Occipital lobe (tissue), 2 donors: ENCODE results near the gene RASGEF1C. TPM values are rescaled to one million over a fixed set of nuclear protein-coding genes. Genes with fewer than 3 reads are reported as not detected.

Source experiments
- DNase-seq: peaks from one replicate; lab custom pipeline; 2025; lab: John Stamatoyannopoulos, UW
- total RNA-seq: library from RNA; depleted of rRNA; stranded (reverse); fragments of >200 nt; gene quantifications from one replicate; pipeline ENCODE4 v1.2.3, GENCODE V29; 2014

The RASGEF1C gene
- total RNA-seq, 1 donor from 2014 or later = 12.8 TPM

- no peak for DNase-seq
These were observed 88.5 kb downstream of the RASGEF1C start for GRCh38 chr5:180120237-180121101.

- no peak for DNase-seq
These were observed 89.1 kb downstream of the RASGEF1C start for GRCh38 chr5:180119903-180120236.

GRCh38 chr5:180119031-180119902, 89.7 kb downstream of the RASGEF1C start:
- no peak for DNase-seq

GRCh38 chr5:180118391-180118791, 90.6 kb downstream of the RASGEF1C start:
- no peak for DNase-seq

GRCh38 chr5:180117000-180117725, 91.8 kb downstream of the RASGEF1C start:
- no peak for DNase-seq

- DNase-seq = no peak
These were observed 92.7 kb downstream of the RASGEF1C start for GRCh38 chr5:180116077-180116999.

GRCh38 chr5:180115326-180116076, 93.5 kb downstream of the RASGEF1C start:
- DNase-seq = no peak

- no peak for DNase-seq
These were observed 94.6 kb downstream of the RASGEF1C start for GRCh38 chr5:180114304-180115003.

- DNase-seq = no peak
These were observed 95.2 kb downstream of the RASGEF1C start for GRCh38 chr5:180113660-180114303.

GRCh38 chr5:180112181-180112861, 96.7 kb downstream of the RASGEF1C start:
- DNase-seq = no peak

- DNase-seq = no peak
These were observed 97.6 kb downstream of the RASGEF1C start for GRCh38 chr5:180111273-180112002.

GRCh38 chr5:180109920-180110319, 99.1 kb downstream of the RASGEF1C start:
- DNase-seq = no peak

GRCh38 chr5:180107005-180107404, 102.0 kb downstream of the RASGEF1C start:
- DNase-seq = no peak

GRCh38 chr5:180105827-180106312, 103.1 kb downstream of the RASGEF1C start:
- DNase-seq = no peak

- DNase-seq = no peak
These were observed 104.9 kb downstream of the RASGEF1C start for GRCh38 chr5:180104168-180104530.

- no peak for DNase-seq
These were observed 105.4 kb downstream of the RASGEF1C start for GRCh38 chr5:180103487-180104167.

- no peak for DNase-seq
These were observed 106.4 kb downstream of the RASGEF1C start for GRCh38 chr5:180102636-180103035.
